ENCODE measurements around the gene GLE1. TPM values are rescaled to one million over a fixed set of nuclear protein-coding genes. Genes with fewer than 3 reads are reported as not detected.

Gene GLE1
- total and polyA plus RNA-seq, 8 donors = 10.3 to 33.5 (median 14.0) TPM

DNA sequence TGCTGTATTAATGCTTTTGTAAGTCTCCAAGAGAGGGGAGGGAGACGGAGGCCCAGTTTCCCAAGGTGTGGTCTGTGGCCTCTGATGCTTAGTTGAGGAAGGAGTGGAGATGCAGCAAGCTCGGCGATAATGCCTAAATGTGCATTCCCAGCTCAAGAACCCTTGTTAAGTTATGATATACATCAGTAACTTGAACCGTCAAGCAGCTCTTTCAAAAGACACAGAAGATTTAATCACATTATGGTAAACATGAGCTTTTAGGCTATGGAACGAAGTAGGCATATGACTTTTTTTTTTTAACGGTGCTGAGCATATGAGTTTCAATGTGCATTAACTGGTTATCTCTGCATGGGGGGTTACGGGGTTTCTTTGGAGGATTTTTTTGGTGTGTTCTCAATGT is 22.3 kb upstream of the GLE1 start:
- no peak overlapping the region for H3K4me3 ChIP-seq
- WGBS, 5 donors = 93 to 96% (median 95%) methylated on average over 7 of the region's 7 CpGs
- intact Hi-C loops (cut with DNase I; ENCODE audit: low total_unique reads) = no loop called here
- no peaks in the 10 kb centered on the region for H3K9me3 ChIP-seq
- H3K27me3 ChIP-seq = no peaks in the 10 kb centered on the region
- TF ChIP-seq POLR2A (IDR thresholded peaks at IDR 0.05) = no peak
- no peak for TF ChIP-seq POLR2AphosphoS5 (IDR thresholded peaks at IDR 0.05)
- TF ChIP-seq, protein P1, sequence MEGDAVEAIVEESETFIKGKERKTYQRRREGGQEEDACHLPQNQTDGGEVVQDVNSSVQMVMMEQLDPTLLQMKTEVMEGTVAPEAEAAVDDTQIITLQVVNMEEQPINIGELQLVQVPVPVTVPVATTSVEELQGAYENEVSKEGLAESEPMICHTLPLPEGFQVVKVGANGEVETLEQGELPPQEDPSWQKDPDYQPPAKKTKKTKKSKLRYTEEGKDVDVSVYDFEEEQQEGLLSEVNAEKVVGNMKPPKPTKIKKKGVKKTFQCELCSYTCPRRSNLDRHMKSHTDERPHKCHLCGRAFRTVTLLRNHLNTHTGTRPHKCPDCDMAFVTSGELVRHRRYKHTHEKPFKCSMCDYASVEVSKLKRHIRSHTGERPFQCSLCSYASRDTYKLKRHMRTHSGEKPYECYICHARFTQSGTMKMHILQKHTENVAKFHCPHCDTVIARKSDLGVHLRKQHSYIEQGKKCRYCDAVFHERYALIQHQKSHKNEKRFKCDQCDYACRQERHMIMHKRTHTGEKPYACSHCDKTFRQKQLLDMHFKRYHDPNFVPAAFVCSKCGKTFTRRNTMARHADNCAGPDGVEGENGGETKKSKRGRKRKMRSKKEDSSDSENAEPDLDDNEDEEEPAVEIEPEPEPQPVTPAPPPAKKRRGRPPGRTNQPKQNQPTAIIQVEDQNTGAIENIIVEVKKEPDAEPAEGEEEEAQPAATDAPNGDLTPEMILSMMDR (IDR thresholded peaks at IDR 0.05) = no peak
- no peak for TF ChIP-seq EP300 (IDR thresholded peaks at IDR 0.05)
- no peak for DNase-seq
- no peaks in the 10 kb centered on the region for H3K4me1 ChIP-seq
- H3K36me3 ChIP-seq = peaks cover 59 to 100% (median 99%) of the 10 kb centered on the region in 4 donors
- no peak overlapping the region for H3K27ac ChIP-seq

DNA sequence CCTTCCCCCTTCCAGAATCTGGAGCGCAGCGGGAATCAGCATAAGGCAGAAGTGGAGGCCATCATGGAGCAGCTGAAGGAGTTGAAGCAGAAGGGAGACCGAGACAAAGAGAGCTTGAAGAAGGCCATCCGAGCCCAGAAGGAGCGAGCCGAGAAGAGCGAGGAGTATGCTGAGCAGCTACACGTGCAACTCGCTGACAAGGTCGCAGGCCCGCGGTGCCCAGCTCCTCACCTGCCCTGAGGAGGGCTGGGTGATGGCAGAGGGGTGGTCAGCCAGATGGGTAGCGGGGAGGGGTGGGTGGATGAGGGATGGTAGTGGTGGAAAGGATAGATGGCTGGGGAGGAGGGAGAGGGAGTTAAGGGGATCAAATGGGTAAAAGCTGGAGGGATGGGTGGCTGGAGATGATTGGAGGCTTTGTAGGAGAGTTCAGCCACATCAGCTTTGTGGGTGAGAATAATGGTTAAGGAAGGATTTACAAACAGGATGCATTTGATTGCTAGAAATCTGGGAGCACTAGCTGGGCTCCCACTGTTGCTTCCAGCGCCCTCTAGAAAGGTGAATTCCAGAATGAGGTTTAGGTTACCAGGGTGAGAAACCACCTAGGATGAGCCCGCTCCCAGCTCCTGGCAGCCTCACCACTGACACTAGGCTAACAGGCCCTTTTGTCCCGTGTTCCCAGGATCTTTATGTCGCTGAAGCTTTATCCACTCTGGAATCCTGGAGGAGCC is 19.7 kb upstream of the GLE1 start:
- WGBS, 5 donors = 93 to 95% (median 94%) methylated on average over 17 of the region's 17 CpGs
- no peak overlapping the region for H3K27ac ChIP-seq
- no peaks in the 10 kb centered on the region for H3K9me3 ChIP-seq
- no peak overlapping the region for H3K4me3 ChIP-seq
- H3K36me3 ChIP-seq = peaks cover 58 to 100% (median 99%) of the 10 kb centered on the region in 4 donors
- no peak for DNase-seq
- TF ChIP-seq, protein P1 (IDR thresholded peaks at IDR 0.05) = no peak
- TF ChIP-seq POLR2AphosphoS5 (IDR thresholded peaks at IDR 0.05) = no peak
- TF ChIP-seq POLR2A (IDR thresholded peaks at IDR 0.05) = no peak
- no peak for TF ChIP-seq EP300 (IDR thresholded peaks at IDR 0.05)
- no peaks in the 10 kb centered on the region for H3K4me1 ChIP-seq
- intact Hi-C loops (cut with DNase I; ENCODE audit: low total_unique reads) = no loop called here
- no peaks in the 10 kb centered on the region for H3K27me3 ChIP-seq

DNA sequence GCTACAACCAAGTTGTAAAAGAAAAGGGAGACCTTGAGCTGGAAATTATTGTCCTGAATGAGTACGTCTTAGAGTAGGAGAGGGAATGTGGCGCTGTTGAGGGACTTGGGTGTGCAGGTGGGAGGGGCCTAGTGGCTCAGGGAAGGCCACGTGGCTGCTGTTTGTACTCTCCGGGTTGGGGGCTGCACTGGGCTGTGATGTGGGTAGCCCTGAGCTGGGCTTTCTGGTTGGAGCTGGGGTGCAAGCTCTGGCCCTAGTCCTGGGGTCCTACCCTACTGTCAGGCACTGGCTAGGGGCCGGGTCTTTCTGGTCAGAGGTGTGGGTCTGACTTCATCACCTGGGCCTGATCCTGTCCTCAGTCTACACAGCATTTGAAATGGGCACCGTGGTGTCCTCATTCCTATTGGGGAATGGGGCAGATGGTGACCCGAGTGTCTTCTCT is 19.1 kb upstream of the GLE1 start:
- WGBS, 5 donors = 76 to 87% (median 78%) methylated on average over 7 of the region's 7 CpGs

DNA sequence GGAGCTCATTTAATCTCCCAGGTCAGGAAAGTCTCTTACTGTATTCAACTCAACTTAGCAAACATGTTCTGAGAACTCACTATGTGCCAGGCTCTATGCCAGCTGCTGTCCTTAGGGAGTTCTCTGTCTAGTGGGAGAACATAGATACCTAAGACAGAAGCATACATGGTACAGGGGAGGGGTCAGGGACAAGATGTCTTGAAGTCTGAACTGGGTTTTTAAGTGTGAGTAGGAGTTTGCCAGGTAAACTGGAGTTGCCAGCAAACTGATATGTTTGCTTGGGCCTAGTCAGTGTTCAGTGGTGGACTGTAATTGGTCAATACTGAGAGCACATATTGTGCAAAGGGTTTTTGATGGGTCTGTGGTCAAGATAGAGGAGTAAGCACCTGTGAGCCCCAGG is 18.3 kb upstream of the GLE1 start:
- DNase-seq = no peak
- no peak overlapping the region for H3K27ac ChIP-seq
- H3K4me1 ChIP-seq = no peaks in the 10 kb centered on the region
- H3K27me3 ChIP-seq = no peaks in the 10 kb centered on the region
- intact Hi-C loops (cut with DNase I; ENCODE audit: low total_unique reads) = no loop called here
- no peak for TF ChIP-seq EP300 (IDR thresholded peaks at IDR 0.05)
- no peak for TF ChIP-seq POLR2A (IDR thresholded peaks at IDR 0.05)
- TF ChIP-seq POLR2AphosphoS5 (IDR thresholded peaks at IDR 0.05) = no peak
- H3K9me3 ChIP-seq = no peaks in the 10 kb centered on the region
- no peak overlapping the region for H3K4me3 ChIP-seq
- peaks cover 53 to 100% (median 100%) of the 10 kb centered on the region in 4 donors for H3K36me3 ChIP-seq

More for the DNA sequence above, 19.1 kb upstream of the GLE1 start:
- TF ChIP-seq POLR2A (IDR thresholded peaks at IDR 0.05) = no peak
- TF ChIP-seq, protein P1 (IDR thresholded peaks at IDR 0.05) = no peak
- TF ChIP-seq EP300 (IDR thresholded peaks at IDR 0.05) = no peak
- TF ChIP-seq POLR2AphosphoS5 (IDR thresholded peaks at IDR 0.05) = no peak
- no peak overlapping the region for H3K4me3 ChIP-seq
- intact Hi-C loops (cut with DNase I; ENCODE audit: low total_unique reads) = no loop called here
- no peak for DNase-seq
- H3K36me3 ChIP-seq = peaks cover 53 to 100% (median 100%) of the 10 kb centered on the region in 4 donors
- no peaks in the 10 kb centered on the region for H3K4me1 ChIP-seq
- no peaks in the 10 kb centered on the region for H3K27me3 ChIP-seq
- H3K27ac ChIP-seq = no peak overlapping the region
- H3K9me3 ChIP-seq = no peaks in the 10 kb centered on the region

DNA sequence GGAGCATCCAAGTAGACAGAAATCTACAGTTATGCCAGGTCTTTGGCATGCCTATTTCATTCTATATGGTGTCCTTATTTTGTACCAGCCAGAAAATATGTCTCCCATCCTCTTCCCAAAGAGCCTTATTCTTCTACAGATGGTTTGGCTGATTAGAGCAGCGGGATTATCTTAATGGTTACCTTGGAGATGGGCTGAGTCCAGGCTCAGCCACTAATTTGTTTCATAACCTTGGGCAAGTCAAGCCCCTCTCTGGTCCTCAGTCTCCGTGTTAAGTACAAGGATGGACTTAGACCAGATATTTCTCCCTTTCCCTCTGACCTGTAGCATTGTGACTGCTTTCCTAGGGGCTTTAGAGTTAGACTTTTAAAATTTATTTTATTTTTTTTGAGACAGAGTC is 11.1 kb upstream of the GLE1 start:
- Histone ChIP-seq H3K4me3 (no peak overlapping the region), H3K27me3 (no peaks in the 10 kb centered on the region), H3K36me3 (peaks cover 33 to 98% (median 96%) of the 10 kb centered on the region in 4 donors), H3K4me1 (peaks cover 0 to 10% (median 3%) of the 10 kb centered on the region in 4 donors), H3K27ac (no peak overlapping the region), H3K9me3 (no peaks in the 10 kb centered on the region)
- intact Hi-C loops (cut with DNase I; ENCODE audit: low total_unique reads) = loop anchor here (10.0 kb wide), 1 partner anchor 119 kb away; the partner anchor contains the start of gene URM1
- DNase-seq = no peak
- TF ChIP-seq, protein P1 (IDR thresholded peaks at IDR 0.05) = no peak
- TF ChIP-seq POLR2A (IDR thresholded peaks at IDR 0.05) = no peak
- no peak for TF ChIP-seq EP300 (IDR thresholded peaks at IDR 0.05)
- no peak for TF ChIP-seq POLR2AphosphoS5 (IDR thresholded peaks at IDR 0.05)
- 86 to 100% (median 95%) methylated on average over 2 of the region's 2 CpGs for WGBS, 5 donors

Data from stomach (tissue), 9 donors.